Left kidney (tissue), 2 donors: ENCODE results near the gene BEAN1. TPM values are rescaled to one million over a fixed set of nuclear protein-coding genes. Genes with fewer than 3 reads are reported as not detected.

ENCODE experiments used
- DNase-seq: peaks from one replicate; pipeline ENCODE4 v3.0.0-alpha.2; 2013
- polyA plus RNA-seq: library from polyadenylated mRNA; unstranded; fragments of 120-200 nt; gene quantifications from one replicate; pipeline ENCODE4 v1.2.1, GENCODE V29; 2013; ENCODE audit not compliant: insufficient read length

The BEAN1 gene
- polyA plus RNA-seq, 1 donor: 3.3 TPM

GRCh38 chr16:66395806-66396555 lies 31.1 kb upstream of the BEAN1 start:
- DNase-seq: no peak

- DNase-seq: no peak
These were observed 29.2 kb upstream of the BEAN1 start for GRCh38 chr16:66397736-66398433.

DNA sequence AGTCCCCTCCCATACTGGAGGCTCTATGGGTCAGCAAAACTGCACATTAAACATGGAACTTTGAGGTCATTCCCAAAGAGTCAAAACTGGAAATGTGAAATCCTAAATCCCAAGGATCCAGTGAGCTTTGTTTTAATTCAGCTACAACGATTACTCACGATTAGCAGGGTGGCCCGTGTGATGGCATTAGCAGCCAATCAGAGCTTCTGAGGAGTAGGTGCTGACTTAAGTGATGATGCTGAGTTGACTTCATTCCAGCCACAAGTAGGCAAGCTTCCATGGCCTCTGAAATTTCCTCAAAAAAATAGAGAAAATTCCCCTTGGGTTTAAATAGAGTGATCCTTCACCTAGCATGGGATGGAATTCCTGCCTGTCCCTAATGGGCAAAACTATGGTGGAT lies 28.1 kb upstream of the BEAN1 start:
- no peak for DNase-seq

GRCh38 chr16:66399930-66400329 lies 27.2 kb upstream of the BEAN1 start:
- no peak for DNase-seq

DNA sequence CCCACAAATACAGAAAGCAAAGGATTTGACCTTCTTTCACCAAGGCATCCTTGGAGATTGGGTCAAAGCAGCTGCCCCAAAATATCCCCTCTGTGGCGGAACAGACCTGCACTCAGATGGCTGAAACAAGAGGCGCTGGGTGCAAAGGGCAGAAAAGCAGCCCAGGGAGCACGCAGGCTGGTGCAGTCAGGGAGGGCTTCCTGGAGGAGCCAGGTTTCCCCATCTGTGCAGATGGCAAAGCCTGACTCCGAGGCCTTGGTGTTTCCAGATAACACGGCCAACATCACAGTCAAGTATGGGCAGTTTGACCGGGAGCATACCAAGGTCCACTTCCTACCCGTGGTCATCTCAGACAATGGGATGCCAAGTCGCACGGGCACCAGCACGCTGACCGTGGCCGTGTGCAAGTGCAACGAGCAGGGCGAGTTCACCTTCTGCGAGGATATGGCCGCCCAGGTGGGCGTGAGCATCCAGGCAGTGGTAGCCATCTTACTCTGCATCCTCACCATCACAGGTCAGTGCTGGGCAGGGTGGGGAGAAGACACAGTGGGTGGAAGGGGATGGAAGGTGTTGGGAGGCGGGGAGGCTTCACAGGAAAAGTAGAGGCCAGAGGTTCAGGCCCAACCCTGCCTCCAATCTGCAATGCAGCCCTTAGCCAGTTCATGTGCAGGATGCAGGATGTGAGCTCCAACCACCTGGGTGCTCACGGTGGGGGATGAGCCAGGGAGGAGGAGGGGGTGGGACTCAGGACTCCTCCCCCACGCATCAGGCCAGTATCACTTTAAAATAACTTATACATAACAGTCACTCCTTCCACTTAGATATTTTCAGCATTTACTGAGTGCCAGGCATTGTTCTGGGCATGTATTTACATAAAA lies 26.4 kb upstream of the BEAN1 start:
- no peak for DNase-seq

GRCh38 chr16:66401610-66402009 lies 25.5 kb upstream of the BEAN1 start:
- no peak for DNase-seq

DNA sequence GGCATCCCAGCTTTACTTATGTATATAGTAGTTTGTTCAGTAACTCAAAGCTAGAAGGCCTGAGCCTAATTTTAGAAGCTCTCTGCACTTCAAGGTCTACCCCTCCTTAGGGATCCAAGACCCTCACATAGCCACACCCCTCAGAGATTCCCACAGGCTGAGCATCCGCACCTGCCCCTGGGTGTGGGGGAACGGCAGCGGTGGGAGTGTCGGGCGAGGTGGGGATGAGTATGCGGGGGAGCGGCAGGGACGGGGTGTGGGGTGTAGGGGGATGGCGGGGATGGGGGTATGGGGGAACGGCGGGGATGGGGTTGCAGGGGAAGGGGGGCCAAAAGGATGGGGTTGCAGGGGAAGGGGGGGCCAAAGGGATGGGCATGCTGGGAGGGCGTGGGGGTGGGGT lies 24.9 kb upstream of the BEAN1 start:
- no peak for DNase-seq

GRCh38 chr16:66402591-66403230 lies 24.4 kb upstream of the BEAN1 start:
- DNase-seq: no peak

DNA sequence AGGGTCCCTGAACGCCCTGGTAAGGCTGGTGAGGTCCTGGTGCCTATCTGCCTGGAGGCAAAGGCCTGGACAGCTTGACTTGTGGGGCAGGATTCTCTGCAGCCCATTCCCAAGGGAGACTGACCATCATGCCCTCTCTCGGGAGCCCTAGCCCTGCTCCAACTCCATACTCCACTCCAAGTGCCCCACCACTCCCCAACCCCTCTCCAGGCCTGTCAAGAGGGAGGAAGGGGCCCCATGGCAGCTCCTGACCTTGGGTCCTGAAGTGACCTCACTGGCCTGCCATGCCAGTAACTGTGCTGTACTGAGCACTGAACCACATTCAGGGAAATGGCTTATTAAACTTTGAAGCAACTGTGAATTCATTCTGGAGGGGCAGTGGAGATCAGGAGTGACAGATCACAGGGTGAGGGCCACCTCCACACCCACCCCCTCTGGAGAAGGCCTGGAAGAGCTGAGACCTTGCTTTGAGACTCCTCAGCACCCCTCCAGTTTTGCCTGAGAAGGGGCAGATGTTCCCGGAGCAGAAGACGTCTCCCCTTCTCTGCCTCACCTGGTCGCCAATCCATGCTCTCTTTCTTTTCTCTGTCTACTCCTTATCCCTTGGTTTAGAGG lies 23.5 kb upstream of the BEAN1 start:
- DNase-seq: no peak

DNA sequence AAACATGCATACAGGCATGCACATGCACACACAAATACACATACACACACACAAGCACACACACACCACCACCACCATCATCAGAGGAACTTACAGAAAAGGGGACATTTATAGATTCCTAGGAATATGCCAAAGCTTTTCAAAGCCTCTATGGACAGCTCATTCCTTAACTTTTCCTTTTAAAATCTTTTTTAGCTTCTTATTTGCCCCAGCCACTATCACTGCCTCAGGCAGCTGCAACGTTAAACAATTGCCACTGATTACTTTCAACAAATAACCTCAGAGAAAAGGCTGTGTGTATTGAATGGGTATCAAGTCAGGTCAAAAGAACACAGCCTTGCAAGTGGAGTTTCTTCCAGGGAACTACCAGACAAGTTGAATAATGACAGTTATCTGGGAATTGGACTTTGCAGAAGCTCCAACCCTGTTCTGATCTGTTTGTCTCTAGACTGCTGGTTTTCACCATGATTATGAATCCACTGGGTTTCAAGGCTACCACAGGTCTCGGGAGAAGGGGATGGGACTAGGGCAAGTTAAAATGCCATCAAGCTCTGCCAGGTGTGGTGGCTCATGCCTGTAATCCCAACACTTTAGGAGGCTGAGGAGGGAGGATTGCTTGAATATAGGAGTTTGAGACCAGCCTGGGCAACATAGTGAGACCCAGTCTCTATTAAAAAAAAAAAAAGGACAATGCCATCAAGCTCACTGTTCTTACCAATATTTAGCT lies 21.9 kb upstream of the BEAN1 start:
- DNase-seq: no peak

- peak; percentile 72 for DNase-seq
These were observed 20.4 kb upstream of the BEAN1 start for GRCh38 chr16:66406534-66407221.

DNA sequence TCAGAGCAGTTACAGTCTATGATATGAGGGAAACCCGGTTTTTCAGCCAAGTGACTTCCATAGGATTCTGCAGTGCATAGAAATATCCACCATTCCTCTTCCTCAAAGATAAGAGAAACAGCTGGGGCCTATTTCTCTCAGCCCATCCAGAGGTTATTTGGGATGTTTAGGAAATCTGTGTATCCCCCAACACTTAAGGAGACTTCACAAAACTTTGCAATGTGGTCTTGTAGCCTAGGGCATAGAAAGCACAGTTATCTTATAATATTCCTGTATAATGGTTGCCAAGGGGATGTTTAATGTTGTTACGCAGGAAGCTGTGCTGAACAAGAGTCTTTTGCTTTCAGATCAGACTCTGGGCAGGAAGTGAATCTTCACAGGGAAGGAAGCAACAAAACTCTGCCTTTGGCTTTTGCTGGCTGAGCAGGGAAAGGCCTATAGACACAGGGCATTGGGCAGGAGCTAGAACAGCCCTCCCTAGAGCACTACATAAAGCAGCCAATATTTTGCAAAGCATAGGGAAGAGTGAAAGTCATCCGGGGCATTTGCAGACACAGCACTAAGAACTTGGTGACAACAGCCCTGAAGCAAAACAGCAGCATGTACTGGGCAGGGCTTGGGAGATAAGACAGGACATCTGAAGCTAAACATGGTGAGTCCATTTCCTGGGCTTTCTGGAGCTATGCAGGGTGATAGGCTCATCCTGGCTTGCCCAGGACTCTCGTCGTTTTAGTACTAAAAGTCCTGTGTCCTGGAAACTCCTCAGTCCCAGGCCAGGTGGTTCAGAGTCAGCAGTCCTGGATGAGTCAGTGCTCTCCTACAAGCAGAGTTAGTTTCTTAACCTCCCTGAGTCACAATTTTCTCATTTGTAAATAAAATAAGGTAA lies 18.7 kb upstream of the BEAN1 start:
- DNase-seq: no peak

DNA sequence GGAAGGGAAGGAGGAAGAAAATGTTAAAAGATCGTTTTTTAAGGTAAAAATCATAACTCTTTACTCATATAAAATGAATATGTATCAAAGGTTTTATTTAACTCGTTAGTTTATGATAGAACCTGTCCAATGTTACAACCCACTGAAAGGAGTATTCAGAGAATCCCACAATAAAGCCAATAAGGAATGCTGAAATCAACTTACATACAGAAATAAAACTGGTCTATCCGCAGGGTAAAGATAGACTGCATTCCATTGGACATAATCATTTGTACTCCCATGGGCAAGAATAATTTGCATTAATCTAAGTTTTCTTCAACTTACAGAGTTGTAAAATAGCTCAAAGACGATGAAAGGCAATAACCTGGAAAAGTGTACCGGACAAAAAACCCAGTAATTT lies 17.9 kb upstream of the BEAN1 start:
- no peak for DNase-seq

GRCh38 chr16:66412182-66412581 lies 14.9 kb upstream of the BEAN1 start:
- no peak for DNase-seq

GRCh38 chr16:66414891-66415290 lies 12.2 kb upstream of the BEAN1 start:
- no peak for DNase-seq

- no peak for DNase-seq
These were observed 11.0 kb upstream of the BEAN1 start for GRCh38 chr16:66416136-66416535.

- DNase-seq: no peak
These were observed 10.0 kb upstream of the BEAN1 start for GRCh38 chr16:66416939-66417700.

DNA sequence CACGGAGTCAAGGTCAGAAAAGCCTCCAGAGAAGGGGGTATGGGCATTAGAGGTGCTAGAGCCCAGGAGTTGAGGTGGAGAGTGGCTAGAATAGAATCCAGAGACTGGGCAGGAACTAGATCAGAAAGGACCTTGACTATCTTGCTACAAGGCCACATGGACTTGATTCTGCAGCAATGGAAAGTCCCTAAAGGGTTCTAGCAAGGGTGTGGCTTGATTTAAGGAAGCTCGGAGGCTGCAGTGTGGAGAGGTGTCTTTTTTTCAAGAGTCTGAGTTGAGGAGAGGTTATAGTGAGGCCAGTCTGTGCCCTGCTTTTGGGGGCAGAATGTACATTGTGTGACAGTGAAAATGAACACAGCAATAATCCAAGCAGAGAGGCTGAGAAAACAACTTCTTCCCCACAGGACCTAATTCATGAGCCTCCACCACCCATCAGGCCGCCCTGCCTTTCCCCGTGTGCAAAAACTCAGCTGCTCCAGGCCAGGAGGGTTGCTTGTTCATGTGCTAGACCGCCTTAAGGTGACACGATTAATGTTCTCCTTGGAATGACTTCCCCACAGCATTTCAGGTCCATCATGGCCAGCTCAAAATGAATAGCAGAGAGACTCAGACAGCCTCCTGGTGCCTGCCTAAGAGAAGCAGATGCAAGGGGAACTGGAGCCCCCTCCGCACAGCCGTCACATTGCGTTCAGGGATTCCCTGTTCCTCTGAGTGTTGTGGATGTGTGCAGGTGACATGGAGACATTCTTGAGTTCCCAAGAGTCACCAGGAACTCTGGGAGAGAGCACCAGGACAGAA lies 8.7 kb upstream of the BEAN1 start:
- no peak for DNase-seq
